ENCODE measurements around the gene ADGRB3. TPM values are rescaled to one million over a fixed set of nuclear protein-coding genes. Genes with fewer than 3 reads are reported as not detected.

The ADGRB3 gene
- total RNA-seq, 2 donors from 2014 or later = 1.3 to 2.4 TPM

GRCh38 chr6:68732423-68732822 lies 97.3 kb downstream of the ADGRB3 start:
- no peaks in the 10 kb centered on the region for H3K9me3 ChIP-seq
- no peaks in the 10 kb centered on the region for H3K4me1 ChIP-seq
- no peak for TF ChIP-seq CTCF (IDR thresholded peaks at IDR 0.05)
- no peak overlapping the region for H3K27ac ChIP-seq
- no peaks in the 10 kb centered on the region for H3K36me3 ChIP-seq
- no peak overlapping the region for H3K4me3 ChIP-seq
- no peak for DNase-seq (ENCODE audit: low spot score)
- no peaks in the 10 kb centered on the region for H3K27me3 ChIP-seq

GRCh38 chr6:68735866-68736265 lies 100.8 kb downstream of the ADGRB3 start:
- no peak for TF ChIP-seq CTCF (IDR thresholded peaks at IDR 0.05)
- no peaks in the 10 kb centered on the region for H3K27me3 ChIP-seq
- H3K36me3 ChIP-seq = no peaks in the 10 kb centered on the region
- no peak overlapping the region for H3K4me3 ChIP-seq
- no peak for DNase-seq (ENCODE audit: low spot score)
- H3K9me3 ChIP-seq = no peaks in the 10 kb centered on the region
- no peak overlapping the region for H3K27ac ChIP-seq
- H3K4me1 ChIP-seq = no peaks in the 10 kb centered on the region

- no peaks in the 10 kb centered on the region for H3K4me1 ChIP-seq
- no peak overlapping the region for H3K4me3 ChIP-seq
- H3K27me3 ChIP-seq = no peaks in the 10 kb centered on the region
- H3K9me3 ChIP-seq = no peaks in the 10 kb centered on the region
- H3K27ac ChIP-seq = no peak overlapping the region
- DNase-seq (ENCODE audit: low spot score) = no peak
- no peak for TF ChIP-seq CTCF (IDR thresholded peaks at IDR 0.05)
- no peaks in the 10 kb centered on the region for H3K36me3 ChIP-seq
Measured at GRCh38 chr6:68737061-68737460, 102.0 kb downstream of the ADGRB3 start.

GRCh38 chr6:68738039-68738438 lies 103.0 kb downstream of the ADGRB3 start:
- no peaks in the 10 kb centered on the region for H3K9me3 ChIP-seq
- TF ChIP-seq CTCF (IDR thresholded peaks at IDR 0.05) = no peak
- DNase-seq (ENCODE audit: low spot score) = no peak

GRCh38 chr6:68740828-68741500 lies 105.9 kb downstream of the ADGRB3 start:
- DNase-seq (ENCODE audit: low spot score) = no peak
- H3K9me3 ChIP-seq = no peaks in the 10 kb centered on the region
- TF ChIP-seq CTCF (IDR thresholded peaks at IDR 0.05) = no peak
- no peak overlapping the region for H3K4me3 ChIP-seq
- H3K36me3 ChIP-seq = no peaks in the 10 kb centered on the region
- no peaks in the 10 kb centered on the region for H3K4me1 ChIP-seq
- H3K27ac ChIP-seq = no peak overlapping the region
- no peaks in the 10 kb centered on the region for H3K27me3 ChIP-seq

More at GRCh38 chr6:68738039-68738438, 103.0 kb downstream of the ADGRB3 start:
- H3K4me1 ChIP-seq = no peaks in the 10 kb centered on the region
- H3K4me3 ChIP-seq = no peak overlapping the region
- no peak overlapping the region for H3K27ac ChIP-seq
- no peaks in the 10 kb centered on the region for H3K36me3 ChIP-seq
- no peaks in the 10 kb centered on the region for H3K27me3 ChIP-seq
